GM12891 (cell line): ENCODE measurements around the gene RBM22.

Experiments
- PAX5 ChIP-seq: IDR thresholded peaks from 2 replicates; pipeline ENCODE4 v1.6.1; 2011; ENCODE audit warnings: low read length, moderate library complexity, mild to moderate bottlenecking; ENCODE audit not compliant: insufficient read depth, severe bottlenecking
- POLR2A ChIP-seq: IDR thresholded peaks from 2 replicates; pipeline ENCODE4 v1.6.1; 2011; ENCODE audit warnings: low read depth, low read length, control low read depth
- POLR2AphosphoS5 ChIP-seq: IDR thresholded peaks from 2 replicates; pipeline ENCODE4 v1.6.1; 2011; ENCODE audit warnings: low read depth, low read length, control low read depth
- SPI1 ChIP-seq: IDR thresholded peaks from 2 replicates; pipeline ENCODE4 v1.6.1; 2011; ENCODE audit warnings: low read depth, low read length, control low read depth
- TAF1 ChIP-seq: IDR thresholded peaks from 2 replicates; pipeline ENCODE4 v1.6.1; 2011; ENCODE audit warnings: low read depth, low read length, control low read depth

DNA sequence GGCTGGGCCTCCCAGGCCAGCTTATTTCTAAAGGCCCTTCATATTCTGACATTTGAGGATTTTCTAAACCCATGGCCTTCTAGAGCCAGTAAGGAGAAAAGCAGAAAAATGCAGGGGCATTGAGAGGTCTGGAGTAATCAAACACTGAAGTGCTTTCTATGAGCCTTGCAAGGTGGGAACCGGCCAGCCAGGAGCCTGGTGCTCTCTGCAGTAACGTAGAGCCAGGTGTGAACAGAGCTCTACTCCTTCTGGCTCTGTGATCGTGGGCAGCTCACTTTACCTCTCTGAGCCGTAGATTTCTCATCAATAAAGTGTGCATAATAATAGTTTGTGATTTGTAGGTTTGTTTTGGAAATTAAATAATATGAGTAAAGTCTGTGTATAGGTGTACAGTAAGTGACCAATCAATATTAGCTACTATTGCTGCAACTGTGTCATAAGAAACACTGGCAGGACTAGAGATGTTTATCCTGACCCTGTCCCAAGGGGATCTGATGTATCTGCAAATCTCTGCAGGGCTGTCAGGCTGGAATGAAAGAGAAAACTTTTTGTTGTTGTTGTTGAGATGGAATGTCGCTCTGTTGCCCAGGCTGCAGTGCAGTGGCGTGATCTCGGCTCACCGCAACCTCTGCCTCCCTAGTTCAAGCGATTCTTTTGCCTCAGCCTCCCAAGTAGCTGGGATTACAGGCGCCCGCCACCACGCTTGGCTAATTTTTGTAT, 57.7 kb downstream of the RBM22 start:
- no peak for TF ChIP-seq TAF1
- TF ChIP-seq POLR2AphosphoS5 = no peak
- TF ChIP-seq POLR2A = no peak
- no peak for TF ChIP-seq SPI1
- no peak for TF ChIP-seq PAX5
